Tibial nerve (tissue), 3 donors: ENCODE measurements around the gene FAM210B.

Experiments used
- POLR2A ChIP-seq, 2 donors: fragments of 450-650 bp; IDR thresholded peaks; one replicate each; pipeline ENCODE4 v1.6.1; 2017; ENCODE audit warnings: antibody characterized with exemption in 2 of 2, mild to moderate bottlenecking in 2 of 2, moderate library complexity in 2 of 2
- TF ChIP-seq, protein P1 (sequence below), 5 experiments: fragments of 200-600 bp in 3 of 5; fragments of 450-650 bp in 2 of 5; sonication (generic) in 3 of 5; IDR thresholded peaks; one replicate each; pipeline ENCODE4 v1.5.1; 2016 to 2019; ENCODE audit warnings: antibody characterized with exemption in 5 of 5, mild to moderate bottlenecking in 3 of 5, moderate library complexity in 2 of 5

DNA sequence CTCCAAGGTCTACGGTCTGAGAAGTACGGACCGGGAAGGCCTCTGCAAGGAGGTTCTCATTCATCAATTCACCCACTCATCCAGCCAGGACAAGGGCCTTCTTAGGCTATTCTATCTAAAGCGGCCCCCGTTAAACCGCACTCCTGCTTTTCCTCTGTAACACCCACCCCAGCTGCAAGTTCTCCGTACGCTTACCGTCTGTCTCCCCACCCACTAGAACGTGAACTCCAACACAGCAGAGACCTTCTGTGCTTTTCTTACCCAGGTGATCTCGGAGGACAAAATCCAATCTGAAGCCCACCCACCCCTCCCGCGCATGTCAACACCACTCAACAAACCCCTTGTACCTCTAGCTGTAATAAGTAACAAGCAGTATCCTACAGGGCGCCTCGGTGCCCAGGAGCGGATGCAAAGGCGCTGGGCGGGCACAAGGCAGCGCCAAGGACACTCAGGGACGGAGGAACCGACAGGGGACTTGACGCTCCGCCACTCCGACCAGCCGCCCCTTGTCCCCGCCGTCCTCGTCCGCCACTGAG, 32.9 kb downstream of the FAM210B start:
- TF ChIP-seq, protein P1, sequence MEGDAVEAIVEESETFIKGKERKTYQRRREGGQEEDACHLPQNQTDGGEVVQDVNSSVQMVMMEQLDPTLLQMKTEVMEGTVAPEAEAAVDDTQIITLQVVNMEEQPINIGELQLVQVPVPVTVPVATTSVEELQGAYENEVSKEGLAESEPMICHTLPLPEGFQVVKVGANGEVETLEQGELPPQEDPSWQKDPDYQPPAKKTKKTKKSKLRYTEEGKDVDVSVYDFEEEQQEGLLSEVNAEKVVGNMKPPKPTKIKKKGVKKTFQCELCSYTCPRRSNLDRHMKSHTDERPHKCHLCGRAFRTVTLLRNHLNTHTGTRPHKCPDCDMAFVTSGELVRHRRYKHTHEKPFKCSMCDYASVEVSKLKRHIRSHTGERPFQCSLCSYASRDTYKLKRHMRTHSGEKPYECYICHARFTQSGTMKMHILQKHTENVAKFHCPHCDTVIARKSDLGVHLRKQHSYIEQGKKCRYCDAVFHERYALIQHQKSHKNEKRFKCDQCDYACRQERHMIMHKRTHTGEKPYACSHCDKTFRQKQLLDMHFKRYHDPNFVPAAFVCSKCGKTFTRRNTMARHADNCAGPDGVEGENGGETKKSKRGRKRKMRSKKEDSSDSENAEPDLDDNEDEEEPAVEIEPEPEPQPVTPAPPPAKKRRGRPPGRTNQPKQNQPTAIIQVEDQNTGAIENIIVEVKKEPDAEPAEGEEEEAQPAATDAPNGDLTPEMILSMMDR (IDR thresholded peaks at IDR 0.05), result no peak
- no peak for TF ChIP-seq POLR2A (IDR thresholded peaks at IDR 0.05)
